Esophagus muscularis mucosa (tissue), 4 donors: Measurements from ENCODE around the gene UBAP2L. TPM values are rescaled to one million over a fixed set of nuclear protein-coding genes. Genes with fewer than 3 reads are reported as not detected.

Experiments
- DNase-seq: peaks from one replicate; pipeline ENCODE4 v3.0.0-alpha.2; 2017; ENCODE audit errors: extremely low spot score
- H3K27ac ChIP-seq, 4 donors: fragments of 200-600 bp; sonication (generic); replicated peaks in 1 of 4; 1 replicate in 3 of 4; 2 replicates in 1 of 4; pipeline ENCODE4 v1.5.1; 2016 to 2019; ENCODE audit warnings: mild to moderate bottlenecking in 1 of 4
- H3K27me3 ChIP-seq, 4 donors: fragments of 200-600 bp; sonication (generic); one replicate each; pipeline versions ENCODE4 v1.5.1 to v1.6.0; 2016 to 2019
- H3K36me3 ChIP-seq, 4 donors: fragments of 200-600 bp; sonication (generic); one replicate each; pipeline ENCODE4 v1.5.1; 2016 to 2019
- H3K4me1 ChIP-seq, 4 donors: fragments of 200-600 bp; sonication (generic); one replicate each; pipeline ENCODE4 v1.5.1; 2016 to 2019
- H3K4me3 ChIP-seq, 4 donors: fragments of 200-600 bp; sonication (generic); 1 replicate in 2 of 4; 2 replicates in 2 of 4; pipeline ENCODE4 v1.5.1; 2016 to 2019; ENCODE audit warnings: mild to moderate bottlenecking in 4 of 4, moderate library complexity in 1 of 4
- H3K9me3 ChIP-seq, 4 donors: fragments of 200-600 bp; sonication (generic); 1 replicate in 3 of 4; 2 replicates in 1 of 4; pipeline ENCODE4 v1.5.1; 2016 to 2019
- EP300 ChIP-seq: sonication (generic); formaldehyde crosslinking; IDR thresholded peaks from one replicate; pipeline ENCODE4 v1.6.1; 2017; ENCODE audit warnings: antibody characterized with exemption
- POLR2A ChIP-seq: fragments of 450-650 bp; IDR thresholded peaks from one replicate; pipeline ENCODE4 v1.6.1; 2017; ENCODE audit warnings: antibody characterized with exemption, moderate library complexity, mild to moderate bottlenecking, low read depth
- POLR2AphosphoS5 ChIP-seq, 2 donors: sonication (generic); formaldehyde crosslinking; IDR thresholded peaks; one replicate each; pipeline ENCODE4 v1.6.1; 2017; ENCODE audit warnings: antibody characterized with exemption in 2 of 2
- WGBS: methylation state at CpG from one replicate; pipeline ENCODE4 v1.1.5; 2018; 5-methylcytosine and 5-hydroxymethylcytosine counted together
- intact Hi-C: fragments of 100-400 bp; cut with DNase I; formaldehyde crosslinking; loops from one replicate; pipeline ENCODE4 v1.15.1; 2023
- total RNA-seq, 4 donors: library from RNA; depleted of rRNA; stranded (reverse); fragments of >200 nt; gene quantifications; one replicate each; pipeline versions ENCODE4 v1.1.0 to v1.2.1, GENCODE V29; 2016
- TF ChIP-seq, protein P1 (sequence below), 3 experiments: fragments of 200-600 bp in 2 of 3; fragments of 450-650 bp in 1 of 3; sonication (generic) in 2 of 3; IDR thresholded peaks; one replicate each; pipeline ENCODE4 v1.5.1; 2017 to 2019; ENCODE audit warnings: antibody characterized with exemption in 3 of 3, mild to moderate bottlenecking in 2 of 3, moderate library complexity in 1 of 3

Gene UBAP2L
- total RNA-seq, 4 donors from 2014 or later, result 53.6 to 79.7 (median 63.4) TPM

DNA sequence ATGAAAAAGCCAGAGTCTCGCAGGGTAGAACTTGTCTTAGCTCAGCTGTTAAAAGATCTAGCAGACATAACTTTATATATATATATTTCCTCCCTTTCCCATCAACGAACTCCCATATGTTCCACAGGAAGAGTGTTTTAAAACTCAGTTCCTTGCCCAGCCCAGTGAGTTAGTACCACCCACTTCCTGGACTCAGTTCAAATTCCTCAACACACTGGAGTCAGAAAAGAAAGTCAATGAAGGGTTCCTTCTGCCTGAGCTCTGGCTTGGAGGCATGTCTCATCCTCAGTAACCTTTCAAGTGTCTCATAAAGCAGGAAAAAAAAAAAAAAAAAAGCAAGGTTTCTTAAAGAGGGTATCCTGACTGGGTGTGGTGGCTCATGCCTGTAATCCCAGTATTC lies 44.4 kb upstream of the UBAP2L start:
- Histone ChIP-seq H3K36me3 (peaks cover 22 to 60% (median 45%) of the 10 kb centered on the region in 4 donors), H3K4me1 (peaks cover 52 to 61% (median 61%) of the 10 kb centered on the region in 4 donors), H3K9me3 (no peaks in the 10 kb centered on the region), H3K4me3 (no peak overlapping the region), H3K27ac (peak overlapping the region in 3 of 4 donors; percentile 51 to 65 (median 62)), H3K27me3 (no peaks in the 10 kb centered on the region)
- TF ChIP-seq EP300 (no peak), POLR2AphosphoS5 (IDR thresholded peaks at IDR 0.05) (peak in 1 of 2 donors; percentile 28), POLR2A (no peak)
- TF ChIP-seq, protein P1, sequence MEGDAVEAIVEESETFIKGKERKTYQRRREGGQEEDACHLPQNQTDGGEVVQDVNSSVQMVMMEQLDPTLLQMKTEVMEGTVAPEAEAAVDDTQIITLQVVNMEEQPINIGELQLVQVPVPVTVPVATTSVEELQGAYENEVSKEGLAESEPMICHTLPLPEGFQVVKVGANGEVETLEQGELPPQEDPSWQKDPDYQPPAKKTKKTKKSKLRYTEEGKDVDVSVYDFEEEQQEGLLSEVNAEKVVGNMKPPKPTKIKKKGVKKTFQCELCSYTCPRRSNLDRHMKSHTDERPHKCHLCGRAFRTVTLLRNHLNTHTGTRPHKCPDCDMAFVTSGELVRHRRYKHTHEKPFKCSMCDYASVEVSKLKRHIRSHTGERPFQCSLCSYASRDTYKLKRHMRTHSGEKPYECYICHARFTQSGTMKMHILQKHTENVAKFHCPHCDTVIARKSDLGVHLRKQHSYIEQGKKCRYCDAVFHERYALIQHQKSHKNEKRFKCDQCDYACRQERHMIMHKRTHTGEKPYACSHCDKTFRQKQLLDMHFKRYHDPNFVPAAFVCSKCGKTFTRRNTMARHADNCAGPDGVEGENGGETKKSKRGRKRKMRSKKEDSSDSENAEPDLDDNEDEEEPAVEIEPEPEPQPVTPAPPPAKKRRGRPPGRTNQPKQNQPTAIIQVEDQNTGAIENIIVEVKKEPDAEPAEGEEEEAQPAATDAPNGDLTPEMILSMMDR (IDR thresholded peaks at IDR 0.05), result no peak
- DNase-seq, result no peak
- WGBS, result 28% methylated on average over 2 of the region's 2 CpGs
- intact Hi-C loops, result no loop called here

GRCh38 chr1:154178013-154178412 lies 42.7 kb upstream of the UBAP2L start:
- Histone ChIP-seq H3K4me1 (peaks cover 59 to 72% (median 70%) of the 10 kb centered on the region in 4 donors), H3K36me3 (peaks cover 6 to 43% (median 28%) of the 10 kb centered on the region in 4 donors), H3K27ac (peak overlapping the region in 1 of 4 donors; percentile 26), H3K9me3 (no peaks in the 10 kb centered on the region), H3K4me3 (no peak overlapping the region), H3K27me3 (no peaks in the 10 kb centered on the region)
- 46% methylated on average over 2 of the region's 2 CpGs for WGBS
- TF ChIP-seq POLR2A (no peak), POLR2AphosphoS5 (IDR thresholded peaks at IDR 0.05) (no peak), EP300 (no peak)
- TF ChIP-seq, protein P1 (IDR thresholded peaks at IDR 0.05), result no peak
- no peak for DNase-seq
- intact Hi-C loops, result no loop called here

- 66% methylated on average over 10 of the region's 10 CpGs for WGBS
- Histone ChIP-seq H3K4me1 (peaks cover 59 to 79% (median 76%) of the 10 kb centered on the region in 4 donors), H3K27ac (peak overlapping the region; percentile 13 to 30 (median 24))
Observed at GRCh38 chr1:154178911-154179811, 41.6 kb upstream of the UBAP2L start.

DNA sequence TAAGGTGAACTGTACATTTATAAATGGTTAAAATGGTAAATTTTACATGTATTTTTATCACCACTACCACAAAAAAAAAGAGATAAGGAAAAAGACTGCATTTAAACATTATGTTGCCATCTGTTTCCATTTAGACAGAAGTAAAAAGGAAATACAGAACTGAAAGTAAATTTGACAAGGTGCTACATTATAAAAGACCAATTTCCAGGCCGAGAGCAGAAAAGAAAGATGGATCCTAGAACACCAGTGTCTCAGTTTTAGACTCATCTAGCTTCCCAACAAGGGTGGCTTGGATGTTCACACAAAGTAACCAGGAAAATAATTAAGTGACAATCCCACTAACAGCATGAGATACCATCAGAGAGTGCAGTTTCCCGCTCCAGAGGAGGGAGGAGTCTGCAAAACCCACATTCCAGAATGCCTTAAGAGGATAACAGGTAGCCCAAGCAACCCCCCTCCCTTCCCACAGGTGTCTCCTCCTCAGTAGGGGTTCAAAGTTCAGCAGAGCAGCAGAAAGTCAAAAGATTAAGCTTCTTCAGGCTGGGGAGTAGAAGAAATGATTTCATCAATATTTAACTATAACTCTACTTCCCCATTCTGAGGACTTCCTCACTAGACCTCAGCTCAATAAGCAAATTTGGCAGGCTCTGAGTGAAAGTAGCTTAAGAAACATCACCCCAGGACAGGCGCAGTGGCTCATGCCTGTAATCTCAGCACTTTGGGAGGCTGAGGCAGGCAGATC lies 40.6 kb upstream of the UBAP2L start:
- H3K9me3 ChIP-seq, result no peaks in the 10 kb centered on the region
- intact Hi-C loops, result loop anchor here (5.0 kb wide), 1 partner anchor 188 kb away; the partner anchor contains the start of gene RPS27
- H3K27me3 ChIP-seq, result no peaks in the 10 kb centered on the region
- WGBS, result 70% methylated on average over 3 of the region's 3 CpGs
- peaks cover 59 to 79% (median 76%) of the 10 kb centered on the region in 4 donors for H3K4me1 ChIP-seq
- H3K4me3 ChIP-seq, result peak overlapping the region in 1 of 4 donors; percentile 7
- H3K27ac ChIP-seq, result peak overlapping the region in 3 of 4 donors; percentile 12 to 95 (median 30)
- DNase-seq, result no peak
- TF ChIP-seq POLR2AphosphoS5 (IDR thresholded peaks at IDR 0.05), result no peak
- peaks cover 0 to 23% (median 9%) of the 10 kb centered on the region in 4 donors for H3K36me3 ChIP-seq

More at GRCh38 chr1:154178911-154179811, 41.6 kb upstream of the UBAP2L start:
- TF ChIP-seq, protein P1 (IDR thresholded peaks at IDR 0.05), result no peak
- no peak for TF ChIP-seq EP300
- no peak for TF ChIP-seq POLR2A
- no peak for TF ChIP-seq POLR2AphosphoS5 (IDR thresholded peaks at IDR 0.05)
- no peak for DNase-seq
- no peak overlapping the region for H3K4me3 ChIP-seq
- no peaks in the 10 kb centered on the region for H3K27me3 ChIP-seq
- H3K9me3 ChIP-seq, result no peaks in the 10 kb centered on the region
- intact Hi-C loops, result no loop called here
- peaks cover 0 to 32% (median 18%) of the 10 kb centered on the region in 4 donors for H3K36me3 ChIP-seq
